ENCODE measurements around the gene SNX20. TPM values are rescaled to one million over a fixed set of nuclear protein-coding genes. Genes with fewer than 3 reads are reported as not detected.

Gene SNX20
- total RNA-seq, 4 donors from 2014 or later, result 0.84 to 1.8 (median 1.0) TPM

DNA sequence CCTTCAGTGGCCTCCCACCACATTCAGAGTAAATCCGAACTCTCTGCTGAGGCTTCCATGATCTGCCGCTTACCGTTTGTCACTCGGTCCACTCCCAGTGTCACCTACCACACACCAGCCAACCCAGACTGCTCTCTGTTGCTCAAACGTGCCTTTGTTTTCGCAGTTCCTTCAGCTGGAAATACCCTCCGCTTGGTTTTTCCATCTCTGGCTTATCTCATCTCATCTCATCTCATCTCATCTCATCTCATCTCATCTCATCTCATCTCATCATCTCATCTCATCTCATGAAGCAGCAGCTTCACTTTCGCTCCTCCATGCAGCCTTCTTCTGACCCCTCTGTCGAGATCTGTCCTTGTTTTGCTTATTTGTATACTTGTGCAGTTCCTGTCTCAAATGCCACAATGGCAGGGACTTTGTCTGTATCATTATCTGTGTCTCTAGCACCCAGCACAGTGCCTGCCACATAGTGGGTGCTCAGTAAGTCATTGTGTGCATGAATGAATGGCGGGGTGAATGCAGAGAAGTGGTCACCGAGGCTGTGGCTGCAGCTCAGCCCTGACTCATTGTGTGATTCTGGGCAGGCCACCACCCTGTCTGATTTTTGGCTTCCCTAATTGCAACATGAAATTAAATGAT lies 3.8 kb upstream of the SNX20 start:
- TF ChIP-seq POLR2AphosphoS5 (IDR thresholded peaks at IDR 0.05) (no peak), POLR2A (IDR thresholded peaks at IDR 0.05) (no peak), EP300 (IDR thresholded peaks at IDR 0.05) (no peak)
- TF ChIP-seq, protein P1, sequence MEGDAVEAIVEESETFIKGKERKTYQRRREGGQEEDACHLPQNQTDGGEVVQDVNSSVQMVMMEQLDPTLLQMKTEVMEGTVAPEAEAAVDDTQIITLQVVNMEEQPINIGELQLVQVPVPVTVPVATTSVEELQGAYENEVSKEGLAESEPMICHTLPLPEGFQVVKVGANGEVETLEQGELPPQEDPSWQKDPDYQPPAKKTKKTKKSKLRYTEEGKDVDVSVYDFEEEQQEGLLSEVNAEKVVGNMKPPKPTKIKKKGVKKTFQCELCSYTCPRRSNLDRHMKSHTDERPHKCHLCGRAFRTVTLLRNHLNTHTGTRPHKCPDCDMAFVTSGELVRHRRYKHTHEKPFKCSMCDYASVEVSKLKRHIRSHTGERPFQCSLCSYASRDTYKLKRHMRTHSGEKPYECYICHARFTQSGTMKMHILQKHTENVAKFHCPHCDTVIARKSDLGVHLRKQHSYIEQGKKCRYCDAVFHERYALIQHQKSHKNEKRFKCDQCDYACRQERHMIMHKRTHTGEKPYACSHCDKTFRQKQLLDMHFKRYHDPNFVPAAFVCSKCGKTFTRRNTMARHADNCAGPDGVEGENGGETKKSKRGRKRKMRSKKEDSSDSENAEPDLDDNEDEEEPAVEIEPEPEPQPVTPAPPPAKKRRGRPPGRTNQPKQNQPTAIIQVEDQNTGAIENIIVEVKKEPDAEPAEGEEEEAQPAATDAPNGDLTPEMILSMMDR (IDR thresholded peaks at IDR 0.05), result no peak
- ATAC-seq, result no peak
- WGBS, 2 donors (ENCODE audit: low coverage in 1 of 2), result 83 to 91% methylated on average over 6 to 11 of the region's 11 CpGs
- Histone ChIP-seq H3K9me3 (no peaks in the 10 kb centered on the region), H3K4me3 (no peak overlapping the region), H3K27me3 (no peaks in the 10 kb centered on the region), H3K27ac (no peak overlapping the region), H3K36me3 (no peaks in the 10 kb centered on the region), H3K4me1 (no peaks in the 10 kb centered on the region)

- Histone ChIP-seq H3K27me3 (no peaks in the 10 kb centered on the region), H3K36me3 (no peaks in the 10 kb centered on the region), H3K4me1 (no peaks in the 10 kb centered on the region), H3K9me3 (no peaks in the 10 kb centered on the region), H3K4me3 (no peak overlapping the region), H3K27ac (no peak overlapping the region)
- TF ChIP-seq, protein P1 (IDR thresholded peaks at IDR 0.05), result no peak
- TF ChIP-seq POLR2AphosphoS5 (IDR thresholded peaks at IDR 0.05), result no peak
- no peak for TF ChIP-seq EP300 (IDR thresholded peaks at IDR 0.05)
- TF ChIP-seq POLR2A (IDR thresholded peaks at IDR 0.05), result no peak
- ATAC-seq, result no peak
- WGBS, 2 donors (ENCODE audit: low coverage in 1 of 2), result 76 to 100% methylated on average over 1 to 5 of the region's 14 CpGs
Observed at GRCh38 chr16:50683689-50684374, 2.7 kb upstream of the SNX20 start.

DNA sequence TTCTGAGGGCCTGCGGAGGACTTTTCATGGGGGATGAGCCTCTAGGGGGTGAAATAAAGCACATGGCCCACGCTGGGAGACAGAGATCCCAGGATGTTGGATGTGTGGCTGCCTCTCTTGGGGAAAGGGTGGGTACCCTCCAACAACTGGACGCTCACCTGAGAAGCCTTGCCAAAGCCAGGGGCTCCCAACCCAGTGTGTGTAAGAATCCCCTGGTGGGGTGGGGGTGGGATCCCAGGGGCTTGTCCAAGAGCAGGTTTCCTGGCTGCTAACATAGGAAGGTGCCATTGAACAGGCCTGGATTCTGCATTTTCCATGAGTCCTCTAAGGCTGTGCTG lies 587 bp downstream of the SNX20 start:
- Histone ChIP-seq H3K27ac (no peak overlapping the region), H3K36me3 (no peaks in the 10 kb centered on the region), H3K9me3 (no peaks in the 10 kb centered on the region), H3K4me3 (peak overlapping the region in 1 of 2 donors; percentile 38), H3K4me1 (no peaks in the 10 kb centered on the region), H3K27me3 (no peaks in the 10 kb centered on the region)
- no peak for ATAC-seq
- WGBS, 2 donors (ENCODE audit: low coverage in 1 of 2), result no CpG with 5 or more reads among the region's 3 CpGs
- TF ChIP-seq POLR2A (IDR thresholded peaks at IDR 0.05), result no peak
- no peak for TF ChIP-seq POLR2AphosphoS5 (IDR thresholded peaks at IDR 0.05)
- TF ChIP-seq EP300 (IDR thresholded peaks at IDR 0.05), result no peak
- TF ChIP-seq, protein P1 (IDR thresholded peaks at IDR 0.05), result no peak

GRCh38 chr16:50679676-50680555 lies 1.2 kb downstream of the SNX20 start:
- Histone ChIP-seq H3K4me3 (peak overlapping the region in 1 of 2 donors; percentile 38), H3K27me3 (no peaks in the 10 kb centered on the region), H3K36me3 (no peaks in the 10 kb centered on the region), H3K27ac (no peak overlapping the region), H3K4me1 (no peaks in the 10 kb centered on the region), H3K9me3 (no peaks in the 10 kb centered on the region)
- ATAC-seq, result no peak
- 76 to 89% methylated on average over 2 to 4 of the region's 6 CpGs for WGBS, 2 donors (ENCODE audit: low coverage in 1 of 2)
- TF ChIP-seq, protein P1 (IDR thresholded peaks at IDR 0.05), result no peak
- no peak for TF ChIP-seq POLR2A (IDR thresholded peaks at IDR 0.05)

Measured in gastroesophageal sphincter (tissue), 4 donors.